Muscle layer of colon (tissue), 2 donors: Measurements from ENCODE around the gene ALDH1A3.
A peak's percentile ranks its signal among the peaks of the same experiment; 100 is the strongest.
"Not testable (repeated sequence)": the region's sequence is repeated elsewhere in the genome, so short reads cannot be mapped to it uniquely, and the experiment has no call there.

Experiments used
- H3K27ac ChIP-seq: one replicate; pipeline ENCODE4 v1.7.0; 2013; ENCODE audit warnings: low read depth, mild to moderate bottlenecking, low read length, moderate library complexity
- H3K27me3 ChIP-seq, 2 donors: one replicate each; pipeline ENCODE4 v1.7.0; 2013; ENCODE audit warnings: low read length in 2 of 2, mild to moderate bottlenecking in 2 of 2; ENCODE audit not compliant: insufficient read depth in 2 of 2, control insufficient read depth in 1 of 2
- H3K36me3 ChIP-seq: one replicate; pipeline ENCODE4 v1.7.0; 2013; ENCODE audit warnings: mild to moderate bottlenecking, low read length; ENCODE audit not compliant: insufficient read depth
- H3K4me1 ChIP-seq: one replicate; pipeline ENCODE4 v1.7.0; 2013; ENCODE audit warnings: mild to moderate bottlenecking, low read length; ENCODE audit not compliant: insufficient read depth
- H3K4me3 ChIP-seq, 2 donors: one replicate each; pipeline ENCODE4 v1.7.0; 2013; ENCODE audit warnings: low read length in 2 of 2, low read depth in 1 of 2, mild to moderate bottlenecking in 1 of 2, moderate library complexity in 1 of 2
- H3K9ac ChIP-seq: one replicate; pipeline ENCODE4 v1.7.0; 2013; ENCODE audit warnings: low read length
- H3K9me3 ChIP-seq: one replicate; pipeline ENCODE4 v1.7.0; 2013; ENCODE audit warnings: mild to moderate bottlenecking, low read length
- donor health status: abdominal sarcoma.
- donor health status: Adenocarcinoma of cecum.

Gene ALDH1A3

GRCh38 chr15:100844778-100845177 lies 34.9 kb upstream of the ALDH1A3 start:
- Histone ChIP-seq H3K4me3 (no peak overlapping the region), H3K9me3 (no peaks in the 10 kb centered on the region), H3K27me3 (peaks cover 0 to 2% of the 10 kb centered on the region in 2 donors), H3K9ac (no peak overlapping the region), H3K27ac (no peak overlapping the region), H3K36me3 (no peaks in the 10 kb centered on the region), H3K4me1 (no peaks in the 10 kb centered on the region)

GRCh38 chr15:100847194-100847593 lies 32.4 kb upstream of the ALDH1A3 start:
- no peaks in the 10 kb centered on the region for H3K4me1 ChIP-seq
- no peak overlapping the region for H3K4me3 ChIP-seq
- no peak overlapping the region for H3K9ac ChIP-seq
- H3K27me3 ChIP-seq = peaks cover 0 to 4% of the 10 kb centered on the region in 2 donors
- no peak overlapping the region for H3K27ac ChIP-seq
- no peaks in the 10 kb centered on the region for H3K9me3 ChIP-seq
- no peaks in the 10 kb centered on the region for H3K36me3 ChIP-seq

GRCh38 chr15:100849021-100849854 lies 30.4 kb upstream of the ALDH1A3 start:
- Histone ChIP-seq H3K27ac (peak overlapping the region; percentile 50), H3K36me3 (no peaks in the 10 kb centered on the region), H3K4me1 (no peaks in the 10 kb centered on the region), H3K9me3 (no peaks in the 10 kb centered on the region), H3K4me3 (peak overlapping the region; percentile 62 to 65), H3K9ac (peak overlapping the region; percentile 37), H3K27me3 (peaks cover 0 to 4% of the 10 kb centered on the region in 2 donors)

- Histone ChIP-seq H3K27me3 (peaks cover 0 to 4% of the 10 kb centered on the region in 2 donors), H3K4me1 (no peaks in the 10 kb centered on the region), H3K9me3 (no peaks in the 10 kb centered on the region), H3K27ac (peak overlapping the region; percentile 50), H3K9ac (no peak overlapping the region), H3K4me3 (peak overlapping the region; percentile 62 to 65), H3K36me3 (no peaks in the 10 kb centered on the region)
Observed at GRCh38 chr15:100849855-100850218, 29.8 kb upstream of the ALDH1A3 start.

- H3K4me3 ChIP-seq, H3K27me3 ChIP-seq, H3K9ac ChIP-seq, H3K36me3 ChIP-seq, H3K9me3 ChIP-seq, H3K27ac ChIP-seq, H3K4me1 ChIP-seq: not testable (repeated sequence)
Observed at GRCh38 chr15:100851428-100852015, 28.1 kb upstream of the ALDH1A3 start.

- Histone ChIP-seq H3K9me3 (no peaks in the 10 kb centered on the region), H3K27me3 (peaks cover 0 to 4% of the 10 kb centered on the region in 2 donors), H3K27ac (no peak overlapping the region), H3K4me3 (no peak overlapping the region), H3K36me3 (no peaks in the 10 kb centered on the region), H3K4me1 (no peaks in the 10 kb centered on the region), H3K9ac (no peak overlapping the region)
Observed at GRCh38 chr15:100852630-100853029, 27.0 kb upstream of the ALDH1A3 start.

- H3K4me1 ChIP-seq = no peaks in the 10 kb centered on the region
- no peak overlapping the region for H3K4me3 ChIP-seq
- H3K9me3 ChIP-seq = no peaks in the 10 kb centered on the region
- no peak overlapping the region for H3K9ac ChIP-seq
- H3K27me3 ChIP-seq = peaks cover 0 to 4% of the 10 kb centered on the region in 2 donors
- no peak overlapping the region for H3K27ac ChIP-seq
- no peaks in the 10 kb centered on the region for H3K36me3 ChIP-seq
Observed at GRCh38 chr15:100853676-100854440, 25.8 kb upstream of the ALDH1A3 start.

GRCh38 chr15:100856867-100857266 lies 22.8 kb upstream of the ALDH1A3 start:
- Histone ChIP-seq H3K27me3 (no peaks in the 10 kb centered on the region), H3K27ac (no peak overlapping the region), H3K9me3 (no peaks in the 10 kb centered on the region), H3K9ac (no peak overlapping the region), H3K4me1 (no peaks in the 10 kb centered on the region), H3K36me3 (no peaks in the 10 kb centered on the region), H3K4me3 (no peak overlapping the region)

GRCh38 chr15:100858294-100858693 lies 21.3 kb upstream of the ALDH1A3 start:
- H3K4me3 ChIP-seq = no peak overlapping the region
- no peaks in the 10 kb centered on the region for H3K27me3 ChIP-seq
- H3K27ac ChIP-seq = no peak overlapping the region
- peaks cover 5% of the 10 kb centered on the region for H3K4me1 ChIP-seq
- H3K36me3 ChIP-seq = no peaks in the 10 kb centered on the region
- no peaks in the 10 kb centered on the region for H3K9me3 ChIP-seq
- no peak overlapping the region for H3K9ac ChIP-seq

- H3K9ac ChIP-seq = no peak overlapping the region
- H3K27ac ChIP-seq = no peak overlapping the region
- no peaks in the 10 kb centered on the region for H3K27me3 ChIP-seq
- H3K9me3 ChIP-seq = no peaks in the 10 kb centered on the region
- peaks cover 11% of the 10 kb centered on the region for H3K4me1 ChIP-seq
- H3K4me3 ChIP-seq = no peak overlapping the region
- no peaks in the 10 kb centered on the region for H3K36me3 ChIP-seq
Observed at GRCh38 chr15:100859970-100860828, 19.4 kb upstream of the ALDH1A3 start.
